SK-N-SH treated with all-trans-retinoic acid at 6 μM for 48 hours (cell line): Measurements from ENCODE around the gene EPHX1.
"Not testable (repeated sequence)": the region's sequence is repeated elsewhere in the genome, so short reads cannot be mapped to it uniquely, and the experiment has no call there.

Experiments used
- ATAC-seq: fragments of 200-7000 bp; cut with Tn5 transposase; 3 replicates; pipeline ENCODE4 v1.9.1; 2020; ENCODE audit warnings: mild to moderate bottlenecking, moderate library complexity
- ARNTL ChIP-seq: fragments of 450-650 bp; formaldehyde crosslinking; IDR thresholded peaks from 2 replicates; pipeline ENCODE4 v1.5.0; 2020; ENCODE audit warnings: low read depth, mild to moderate bottlenecking, moderate library complexity, borderline replicate concordance
- BACH2 ChIP-seq: fragments of 250-450 bp; sonication (Bioruptor Pico); IDR thresholded peaks from 2 replicates; pipeline ENCODE4 v1.9.0; 2021; ENCODE audit warnings: mild to moderate bottlenecking, borderline replicate concordance
- CREB5 ChIP-seq: fragments of 250-450 bp; sonication (Bioruptor Pico); IDR thresholded peaks from 2 replicates; pipeline ENCODE4 v1.5.1; 2020; ENCODE audit warnings: low read depth, mild to moderate bottlenecking, moderate library complexity
- CSDC2 ChIP-seq: fragments of 250-450 bp; sonication (Bioruptor Pico); IDR thresholded peaks from 2 replicates; pipeline ENCODE4 v1.5.0; 2020; ENCODE audit warnings: mild to moderate bottlenecking, moderate library complexity
- CSRNP3 ChIP-seq: fragments of 250-450 bp; sonication (Bioruptor Pico); IDR thresholded peaks from 2 replicates; pipeline ENCODE4 v1.5.1; 2021; ENCODE audit warnings: mild to moderate bottlenecking, moderate library complexity
- ESRRG ChIP-seq: fragments of 250-450 bp; sonication (Bioruptor Pico); IDR thresholded peaks from 2 replicates; pipeline ENCODE4 v1.6.1; 2021; ENCODE audit warnings: mild to moderate bottlenecking
- GLIS3 ChIP-seq: fragments of 250-450 bp; sonication (Bioruptor Pico); IDR thresholded peaks from 2 replicates; pipeline ENCODE4 v1.5.0; 2020; ENCODE audit warnings: mild to moderate bottlenecking, moderate library complexity
- ISL1 ChIP-seq: fragments of 250-450 bp; sonication (Bioruptor Pico); IDR thresholded peaks from 2 replicates; pipeline ENCODE4 v2.1.2; 2022; ENCODE audit warnings: mild to moderate bottlenecking, moderate library complexity
- OSR1 ChIP-seq: fragments of 250-450 bp; sonication (Bioruptor Pico); IDR thresholded peaks from 2 replicates; pipeline ENCODE4 v1.8.0; 2022; ENCODE audit warnings: moderate library complexity, mild to moderate bottlenecking, inconsistent platforms
- PATZ1 ChIP-seq: fragments of 250-450 bp; sonication (Bioruptor Pico); IDR thresholded peaks from 2 replicates; pipeline ENCODE4 v1.8.0; 2020; ENCODE audit warnings: mild to moderate bottlenecking, moderate library complexity, borderline replicate concordance
- POU6F1 ChIP-seq: fragments of 250-450 bp; sonication (Bioruptor Pico); IDR thresholded peaks from 2 replicates; pipeline ENCODE4 v1.8.0; 2021; ENCODE audit warnings: low read depth, mild to moderate bottlenecking, moderate library complexity, borderline replicate concordance
- PPARA ChIP-seq: fragments of 250-450 bp; sonication (Bioruptor Pico); IDR thresholded peaks from 2 replicates; pipeline ENCODE4 v1.5.0; 2020; ENCODE audit warnings: mild to moderate bottlenecking, borderline replicate concordance
- RARB ChIP-seq: fragments of 250-450 bp; sonication (Bioruptor Pico); IDR thresholded peaks from 2 replicates; pipeline ENCODE4 v1.8.0; 2021; ENCODE audit warnings: mild to moderate bottlenecking, moderate library complexity
- SNAI2 ChIP-seq: fragments of 250-450 bp; sonication (Bioruptor Pico); IDR thresholded peaks from 2 replicates; pipeline ENCODE4 v1.5.0; 2020; ENCODE audit warnings: mild to moderate bottlenecking, moderate library complexity
- TCF4 ChIP-seq: fragments of 250-450 bp; sonication (Bioruptor Pico); IDR thresholded peaks from 2 replicates; pipeline ENCODE4 v1.8.0; 2021; ENCODE audit warnings: mild to moderate bottlenecking, moderate library complexity, borderline replicate concordance
- TOX ChIP-seq: fragments of 250-450 bp; sonication (Bioruptor Pico); IDR thresholded peaks from 2 replicates; pipeline ENCODE4 v1.8.0; 2021; ENCODE audit warnings: mild to moderate bottlenecking, moderate library complexity, borderline replicate concordance
- TSHZ2 ChIP-seq: fragments of 250-450 bp; sonication (Bioruptor Pico); IDR thresholded peaks from 2 replicates; pipeline ENCODE4 v1.5.0; 2020; ENCODE audit warnings: mild to moderate bottlenecking, moderate library complexity
- ZC3H10 ChIP-seq: fragments of 250-450 bp; sonication (Bioruptor Pico); IDR thresholded peaks from 2 replicates; pipeline ENCODE4 v1.5.1; 2021; ENCODE audit warnings: mild to moderate bottlenecking, moderate library complexity
- ZFP3 ChIP-seq: fragments of 250-450 bp; sonication (Bioruptor Pico); IDR thresholded peaks from 2 replicates; pipeline ENCODE4 v1.5.0; 2020; ENCODE audit warnings: mild to moderate bottlenecking, moderate library complexity
- ZFP30 ChIP-seq: fragments of 450-650 bp; formaldehyde crosslinking; IDR thresholded peaks from 2 replicates; pipeline ENCODE4 v1.5.0; 2022; ENCODE audit warnings: mild to moderate bottlenecking, moderate library complexity
- ZNF565 ChIP-seq: fragments of 450-650 bp; formaldehyde crosslinking; conservative IDR thresholded peaks from 2 replicates; pipeline ENCODE4 v1.5.0; 2020; ENCODE audit warnings: low read depth, mild to moderate bottlenecking, moderate library complexity
- ZNF70 ChIP-seq: fragments of 450-650 bp; formaldehyde crosslinking; IDR thresholded peaks from 2 replicates; pipeline ENCODE4 v1.5.0; 2020; ENCODE audit warnings: mild to moderate bottlenecking, moderate library complexity
- ZNF8 ChIP-seq: fragments of 450-650 bp; formaldehyde crosslinking; IDR thresholded peaks from 2 replicates; pipeline ENCODE4 v1.5.0; 2020; ENCODE audit warnings: mild to moderate bottlenecking, moderate library complexity

EPHX1 gene

GRCh38 chr1:225835856-225836255, 25.9 kb downstream of the EPHX1 start (continued):
- TF ChIP-seq PATZ1 (CRISPR knock-in tag) (no peak), RARB (CRISPR knock-in tag) (no peak), CSRNP3 (CRISPR knock-in tag) (no peak)

- not testable (repeated sequence) for ATAC-seq
Observed at GRCh38 chr1:225836296-225836695, 26.4 kb downstream of the EPHX1 start.

- TF ChIP-seq ZNF70 = no peak
- no peak for TF ChIP-seq TSHZ2 (CRISPR knock-in tag)
- TF ChIP-seq ZNF565 (CRISPR knock-in tag) = no peak
- no peak for ATAC-seq
Observed at GRCh38 chr1:225838793-225839192, 28.9 kb downstream of the EPHX1 start.

- no peak for ATAC-seq
Observed at GRCh38 chr1:225840223-225840610, 30.3 kb downstream of the EPHX1 start.

More at GRCh38 chr1:225840223-225840610, 30.3 kb downstream of the EPHX1 start:
- TF ChIP-seq TSHZ2 (CRISPR knock-in tag) (no peak), TOX (CRISPR knock-in tag) (no peak), POU6F1 (CRISPR knock-in tag) (no peak), CREB5 (CRISPR knock-in tag) (no peak), PATZ1 (CRISPR knock-in tag) (no peak), ZNF8 (no peak), BACH2 (CRISPR knock-in tag) (no peak), CSDC2 (no peak), SNAI2 (CRISPR knock-in tag) (no peak), ZC3H10 (no peak), ISL1 (CRISPR knock-in tag) (no peak), PPARA (CRISPR knock-in tag) (no peak), GLIS3 (CRISPR knock-in tag) (no peak), TCF4 (no peak), OSR1 (CRISPR knock-in tag) (no peak), ARNTL (CRISPR knock-in tag) (no peak), ESRRG (CRISPR knock-in tag) (no peak), ZFP3 (CRISPR knock-in tag) (no peak), RARB (CRISPR knock-in tag) (no peak), ZFP30 (CRISPR knock-in tag) (no peak)
- TF ChIP-seq, all 23 proteins: peak for 0
